Lung (tissue), 12 donors: ENCODE measurements around the gene PTGER1. TPM values are rescaled to one million over a fixed set of nuclear protein-coding genes. Genes with fewer than 3 reads are reported as not detected.

Source experiments
- ATAC-seq: fragments of 200-7000 bp; cut with Tn5 transposase; one replicate; pipeline ENCODE4 v1.9.1; 2020; ENCODE audit warnings: moderate number of reproducible peaks; ENCODE audit not compliant: insufficient read depth, low FRiP score
- DNase-seq, 3 donors: peaks; one replicate each; pipeline ENCODE4 v3.0.0-alpha.2; 2013 to 2017
- H3K27ac ChIP-seq, 2 donors: one replicate each; pipeline ENCODE4 v1.5.1; 2013; ENCODE audit warnings: mild to moderate bottlenecking in 2 of 2, moderate library complexity in 2 of 2, control low read depth in 1 of 2, inconsistent platforms in 1 of 2, low read depth in 1 of 2, low read length in 1 of 2
- H3K27me3 ChIP-seq, 3 donors: one replicate each; pipeline ENCODE4 v1.5.1; 2013; ENCODE audit warnings: low read length in 2 of 3; ENCODE audit not compliant: control insufficient read depth in 3 of 3, insufficient read depth in 3 of 3
- H3K36me3 ChIP-seq, 4 donors: one replicate each; pipeline ENCODE4 v1.5.1; 2013; ENCODE audit warnings: low read length in 4 of 4, mild to moderate bottlenecking in 1 of 4, moderate library complexity in 1 of 4; ENCODE audit not compliant: control insufficient read depth in 4 of 4, insufficient read depth in 4 of 4
- H3K4me1 ChIP-seq, 5 donors: one replicate each; pipeline ENCODE4 v1.5.1; 2013; ENCODE audit warnings: low read length in 5 of 5, mild to moderate bottlenecking in 2 of 5, moderate library complexity in 1 of 5; ENCODE audit not compliant: control insufficient read depth in 5 of 5, insufficient read depth in 5 of 5
- H3K4me3 ChIP-seq: one replicate; pipeline ENCODE4 v1.5.1; 2013; ENCODE audit warnings: mild to moderate bottlenecking, control low read depth, moderate library complexity
- H3K9ac ChIP-seq, 2 donors: one replicate each; pipeline ENCODE4 v1.5.1; 2013; ENCODE audit warnings: low read length in 2 of 2, control low read depth in 1 of 2; ENCODE audit not compliant: insufficient read depth in 1 of 2
- H3K9me3 ChIP-seq, 4 donors: one replicate each; pipeline ENCODE4 v1.5.1; 2013; ENCODE audit warnings: low read length in 3 of 4, mild to moderate bottlenecking in 1 of 4, moderate library complexity in 1 of 4; ENCODE audit not compliant: control insufficient read depth in 4 of 4, insufficient read depth in 3 of 4
- WGBS, 2 donors: extraction: QIAGEN DNeasy Blood & Tissue Kit; methylation state at CpG; one replicate each; pipeline ENCODE4 v1.1.7; 2013; 5-methylcytosine and 5-hydroxymethylcytosine counted together
- polyA plus RNA-seq, 2 donors: library from polyadenylated mRNA; stranded (reverse); fragments of 200-250 nt; gene quantifications; one replicate each; pipeline ENCODE4 v1.2.1, GENCODE V29; 2013
- total RNA-seq, 2 donors: library from RNA; depleted of rRNA in 1 of 2; stranded (reverse); fragments of >200 nt in 1 of 2; gene quantifications; one replicate each; pipeline ENCODE4 v1.2.1, GENCODE V29; 2014 to 2021
- TF ChIP-seq, protein P1 (sequence below): IDR thresholded peaks from 2 replicates; pipeline ENCODE4 v1.5.1; 2012; ENCODE audit warnings: mild to moderate bottlenecking; ENCODE audit errors: control extremely low read depth, extremely low read depth
- donor health status: control.
- donor health status: control.
- donor health status: Bipolar disorder and iron deficiency.
- donor health status: healthy.
- donor health status: DM: yes; HTN: yes; CAD: no.

PTGER1 gene
- total and polyA plus RNA-seq, 4 donors, result 0.73 to 4.3 (median 1.7) TPM

DNA sequence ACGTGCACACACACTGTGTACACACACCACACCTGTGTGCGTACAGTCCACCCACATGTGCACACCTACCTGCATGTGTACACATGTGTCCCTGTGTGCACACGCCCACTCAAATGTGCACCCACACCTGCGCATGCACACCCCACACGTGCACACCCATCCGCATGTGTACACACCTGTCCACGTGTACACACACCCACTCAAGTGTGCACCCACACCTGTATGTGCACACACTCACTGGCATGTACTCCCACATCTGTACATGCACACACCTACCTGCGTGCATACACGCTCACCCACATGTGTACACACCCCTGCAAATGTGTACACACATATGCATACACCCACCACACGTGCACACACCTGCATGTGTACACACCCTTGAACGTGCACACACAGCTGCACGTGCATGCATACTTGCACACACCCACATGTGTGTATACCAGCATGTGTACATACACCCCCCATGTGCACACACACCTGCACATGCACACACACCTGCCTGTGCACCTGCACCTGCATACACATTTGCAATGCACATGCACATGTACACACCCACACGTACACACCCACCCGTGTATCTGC is 31.4 kb downstream of the PTGER1 start:
- no peaks in the 10 kb centered on the region for H3K9me3 ChIP-seq
- WGBS, 2 donors, result 94 to 96% methylated on average over 14 of the region's 14 CpGs
- H3K27ac ChIP-seq, result no peak overlapping the region
- no peak overlapping the region for H3K9ac ChIP-seq
- peaks cover 0 to 9% (median 7%) of the 10 kb centered on the region in 5 donors for H3K4me1 ChIP-seq
- ATAC-seq, result no peak
- H3K36me3 ChIP-seq, result peaks cover 27 to 52% (median 44%) of the 10 kb centered on the region in 4 donors
- no peaks in the 10 kb centered on the region for H3K27me3 ChIP-seq
- DNase-seq, result no peak
- H3K4me3 ChIP-seq, result no peak overlapping the region
- TF ChIP-seq, protein P1, sequence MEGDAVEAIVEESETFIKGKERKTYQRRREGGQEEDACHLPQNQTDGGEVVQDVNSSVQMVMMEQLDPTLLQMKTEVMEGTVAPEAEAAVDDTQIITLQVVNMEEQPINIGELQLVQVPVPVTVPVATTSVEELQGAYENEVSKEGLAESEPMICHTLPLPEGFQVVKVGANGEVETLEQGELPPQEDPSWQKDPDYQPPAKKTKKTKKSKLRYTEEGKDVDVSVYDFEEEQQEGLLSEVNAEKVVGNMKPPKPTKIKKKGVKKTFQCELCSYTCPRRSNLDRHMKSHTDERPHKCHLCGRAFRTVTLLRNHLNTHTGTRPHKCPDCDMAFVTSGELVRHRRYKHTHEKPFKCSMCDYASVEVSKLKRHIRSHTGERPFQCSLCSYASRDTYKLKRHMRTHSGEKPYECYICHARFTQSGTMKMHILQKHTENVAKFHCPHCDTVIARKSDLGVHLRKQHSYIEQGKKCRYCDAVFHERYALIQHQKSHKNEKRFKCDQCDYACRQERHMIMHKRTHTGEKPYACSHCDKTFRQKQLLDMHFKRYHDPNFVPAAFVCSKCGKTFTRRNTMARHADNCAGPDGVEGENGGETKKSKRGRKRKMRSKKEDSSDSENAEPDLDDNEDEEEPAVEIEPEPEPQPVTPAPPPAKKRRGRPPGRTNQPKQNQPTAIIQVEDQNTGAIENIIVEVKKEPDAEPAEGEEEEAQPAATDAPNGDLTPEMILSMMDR, result no peak

DNA sequence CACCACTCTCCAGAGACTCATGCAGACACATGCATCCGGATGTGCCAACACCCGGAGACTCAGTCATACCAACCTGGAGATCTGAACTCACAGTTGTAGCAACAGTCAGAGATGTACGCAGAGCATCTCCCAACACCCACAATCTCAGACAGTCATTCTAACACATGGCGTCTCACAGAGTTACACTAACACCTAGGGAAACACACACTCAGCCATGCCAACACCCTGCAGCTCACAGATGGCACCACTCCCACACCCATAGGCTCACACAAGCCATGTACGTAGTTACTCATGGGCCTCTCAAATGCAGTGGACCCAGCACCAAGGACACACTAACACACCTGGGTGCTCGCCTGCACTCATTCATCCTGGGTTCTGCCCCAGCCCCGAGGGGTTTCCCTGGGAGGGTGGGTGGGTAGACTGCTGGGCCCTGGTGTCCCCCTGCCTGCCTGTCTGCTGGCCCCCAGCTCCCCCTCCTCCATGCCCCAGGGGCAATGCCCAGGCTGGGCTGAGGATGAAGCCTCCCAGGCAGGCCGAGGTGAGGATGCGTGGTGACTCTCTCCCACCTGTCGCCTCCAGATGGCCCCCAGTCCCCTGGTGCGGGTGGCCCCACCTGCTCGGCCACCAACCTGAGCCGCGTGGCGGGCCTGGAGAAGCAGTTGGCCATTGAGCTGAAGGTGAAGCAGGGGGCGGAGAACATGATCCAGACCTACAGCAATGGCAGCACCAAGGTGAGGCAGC is 32.1 kb downstream of the PTGER1 start:
- ATAC-seq (no peak), DNase-seq (no peak)
- WGBS, 2 donors, result 95% methylated on average over 16 of the region's 16 CpGs
- H3K4me1 ChIP-seq, result peaks cover 0 to 9% (median 7%) of the 10 kb centered on the region in 5 donors
- TF ChIP-seq, protein P1, result no peak
- no peak overlapping the region for H3K27ac ChIP-seq
- peaks cover 27 to 46% (median 37%) of the 10 kb centered on the region in 4 donors for H3K36me3 ChIP-seq
- no peak overlapping the region for H3K9ac ChIP-seq
- H3K4me3 ChIP-seq, result no peak overlapping the region
- H3K9me3 ChIP-seq, result no peaks in the 10 kb centered on the region
- H3K27me3 ChIP-seq, result no peaks in the 10 kb centered on the region

DNA sequence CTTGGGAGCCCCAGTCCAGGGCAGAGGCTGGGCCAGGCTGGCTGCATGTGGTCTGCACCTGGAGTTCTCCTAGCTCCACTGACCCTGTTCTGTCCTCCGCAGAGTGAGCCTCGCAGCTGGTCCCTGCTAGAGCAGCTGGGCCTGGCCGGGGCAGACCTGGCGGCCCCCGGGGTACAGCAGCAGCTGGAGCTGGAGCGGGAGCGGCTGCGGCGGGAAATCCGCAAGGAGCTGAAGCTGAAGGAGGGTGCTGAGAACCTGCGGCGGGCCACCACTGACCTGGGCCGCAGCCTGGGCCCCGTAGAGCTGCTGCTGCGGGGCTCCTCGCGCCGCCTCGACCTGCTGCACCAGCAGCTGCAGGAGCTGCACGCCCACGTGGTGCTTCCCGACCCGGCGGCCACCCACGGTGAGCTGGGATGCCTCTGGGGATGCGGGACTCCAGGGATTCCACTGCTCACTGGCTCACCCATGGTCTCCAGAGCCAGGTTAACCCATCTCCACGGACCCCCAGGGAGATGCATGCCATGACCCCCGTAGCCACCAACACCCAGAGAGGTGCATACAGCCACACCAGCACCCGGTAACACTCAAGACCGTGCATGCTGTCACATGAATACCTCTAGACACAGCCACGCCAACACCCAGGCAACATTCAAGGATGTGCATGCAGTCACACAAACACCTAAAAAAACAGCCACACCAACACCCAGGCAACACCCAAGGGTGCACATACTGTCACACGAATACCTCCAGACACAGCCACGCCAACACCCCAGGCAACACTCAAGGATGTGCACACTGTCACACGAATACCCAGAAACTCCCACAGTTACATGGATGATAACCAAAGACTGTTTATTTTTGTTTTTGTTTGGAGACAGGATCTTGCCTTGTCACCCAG is 33.9 kb downstream of the PTGER1 start:
- H3K9me3 ChIP-seq, result no peaks in the 10 kb centered on the region
- no peaks in the 10 kb centered on the region for H3K27me3 ChIP-seq
- H3K9ac ChIP-seq, result no peak overlapping the region
- H3K4me1 ChIP-seq, result peaks cover 0 to 9% (median 7%) of the 10 kb centered on the region in 5 donors
- no peak overlapping the region for H3K27ac ChIP-seq
- DNase-seq (no peak), ATAC-seq (no peak)
- 90 to 93% methylated on average over 28 to 34 of the region's 34 CpGs for WGBS, 2 donors
- no peak overlapping the region for H3K4me3 ChIP-seq
- TF ChIP-seq, protein P1, result no peak
- peaks cover 21 to 36% (median 29%) of the 10 kb centered on the region in 4 donors for H3K36me3 ChIP-seq
